GM19240 (cell line): Measurements from ENCODE around the gene VRK3.
"Not testable (repeated sequence)": the region's sequence is repeated elsewhere in the genome, so short reads cannot be mapped to it uniquely, and the experiment has no call there.

ENCODE experiments used
- DNase-seq: peaks from one replicate; pipeline ENCODE4 v3.0.0; 2011; ENCODE audit warnings: low spot score; ENCODE audit not compliant: insufficient read length

VRK3 gene

GRCh38 chr19:49956115-49956495 is 69.1 kb downstream of the VRK3 start:
- no peak for DNase-seq

- no peak for DNase-seq
Observed at GRCh38 chr19:49954933-49955332, 70.2 kb downstream of the VRK3 start.

GRCh38 chr19:49954092-49954829 is 70.9 kb downstream of the VRK3 start:
- no peak for DNase-seq

GRCh38 chr19:49953416-49953815 is 71.8 kb downstream of the VRK3 start:
- no peak for DNase-seq

GRCh38 chr19:49952906-49953305 is 72.3 kb downstream of the VRK3 start:
- no peak for DNase-seq

GRCh38 chr19:49952479-49952836 is 72.7 kb downstream of the VRK3 start:
- DNase-seq, result no peak

- DNase-seq, result no peak
Observed at GRCh38 chr19:49951806-49952478, 73.2 kb downstream of the VRK3 start.

- DNase-seq, result no peak
Observed at GRCh38 chr19:49950956-49951526, 74.1 kb downstream of the VRK3 start.

- DNase-seq, result no peak
Observed at GRCh38 chr19:49950590-49950948, 74.6 kb downstream of the VRK3 start.

GRCh38 chr19:49949742-49950589 is 75.2 kb downstream of the VRK3 start:
- DNase-seq, result no peak

- DNase-seq, result no peak
Observed at GRCh38 chr19:49946415-49946814, 78.8 kb downstream of the VRK3 start.

- not testable (repeated sequence) for DNase-seq
Observed at GRCh38 chr19:49944567-49944966, 80.6 kb downstream of the VRK3 start.

GRCh38 chr19:49940482-49940791 is 84.7 kb downstream of the VRK3 start:
- DNase-seq, result no peak

- no peak for DNase-seq
Observed at GRCh38 chr19:49939721-49940481, 85.3 kb downstream of the VRK3 start.

GRCh38 chr19:49938662-49939061 is 86.5 kb downstream of the VRK3 start:
- no peak for DNase-seq

GRCh38 chr19:49937750-49938381 is 87.3 kb downstream of the VRK3 start:
- DNase-seq, result peak; percentile 42

GRCh38 chr19:49936549-49936948 is 88.6 kb downstream of the VRK3 start:
- DNase-seq, result no peak

GRCh38 chr19:49933643-49934042 is 91.5 kb downstream of the VRK3 start:
- DNase-seq, result no peak

GRCh38 chr19:49932731-49933131 is 92.4 kb downstream of the VRK3 start:
- DNase-seq, result no peak

- no peak for DNase-seq
Observed at GRCh38 chr19:49932041-49932451, 93.1 kb downstream of the VRK3 start.
